Gastrocnemius medialis (tissue), 4 donors: ENCODE data around the gene LAMB2.

Source experiments
- CTCF ChIP-seq, 5 experiments: fragments of 450-650 bp in 3 of 5; fragments of 200-600 bp in 2 of 5; sonication (generic) in 2 of 5; IDR thresholded peaks in 4 of 5; conservative IDR thresholded peaks in 1 of 5; 1 replicate in 4 of 5; 2 replicates in 1 of 5; pipeline ENCODE4 v1.5.1; 2016 to 2019; ENCODE audit warnings: antibody characterized with exemption in 5 of 5, mild to moderate bottlenecking in 3 of 5, moderate library complexity in 3 of 5
- POLR2A ChIP-seq, 2 donors: fragments of 450-650 bp; IDR thresholded peaks; one replicate each; pipeline ENCODE4 v1.6.1; 2017; ENCODE audit warnings: antibody characterized with exemption in 2 of 2, mild to moderate bottlenecking in 2 of 2, moderate library complexity in 2 of 2

GRCh38 chr3:49134471-49135265 is 1.8 kb upstream of the LAMB2 start:
- TF ChIP-seq CTCF (IDR thresholded peaks at IDR 0.05 in 4 of 5, conservative IDR thresholded peaks at IDR 0.05 in 1 of 5) (no peak), POLR2A (IDR thresholded peaks at IDR 0.05) (no peak)
